HG02852 (cell line): ENCODE results near the gene PPIL3.
"Not testable (repeated sequence)": the region's sequence is repeated elsewhere in the genome, so short reads cannot be mapped to it uniquely, and the experiment has no call there.

Experiments used
- ATAC-seq: cut with Tn5 transposase; IDR thresholded peaks from one replicate; pipeline ENCODE4 v1.9.1; 2021; ENCODE audit warnings: mild to moderate bottlenecking, moderate library complexity; ENCODE audit not compliant: unreplicated experiment

The PPIL3 gene

GRCh38 chr2:200888704-200889625, at the start of gene PPIL3, which contains the start of gene NIF3L1:
PPIL3 (minus strand) TSS chr2:200889077; CDS start chr2:200887615, 1,462 bp downstream.
NIF3L1 (plus strand) TSS chr2:200889371; CDS start chr2:200891944, 2,573 bp downstream.
- peak; percentile 87 for ATAC-seq

DNA sequence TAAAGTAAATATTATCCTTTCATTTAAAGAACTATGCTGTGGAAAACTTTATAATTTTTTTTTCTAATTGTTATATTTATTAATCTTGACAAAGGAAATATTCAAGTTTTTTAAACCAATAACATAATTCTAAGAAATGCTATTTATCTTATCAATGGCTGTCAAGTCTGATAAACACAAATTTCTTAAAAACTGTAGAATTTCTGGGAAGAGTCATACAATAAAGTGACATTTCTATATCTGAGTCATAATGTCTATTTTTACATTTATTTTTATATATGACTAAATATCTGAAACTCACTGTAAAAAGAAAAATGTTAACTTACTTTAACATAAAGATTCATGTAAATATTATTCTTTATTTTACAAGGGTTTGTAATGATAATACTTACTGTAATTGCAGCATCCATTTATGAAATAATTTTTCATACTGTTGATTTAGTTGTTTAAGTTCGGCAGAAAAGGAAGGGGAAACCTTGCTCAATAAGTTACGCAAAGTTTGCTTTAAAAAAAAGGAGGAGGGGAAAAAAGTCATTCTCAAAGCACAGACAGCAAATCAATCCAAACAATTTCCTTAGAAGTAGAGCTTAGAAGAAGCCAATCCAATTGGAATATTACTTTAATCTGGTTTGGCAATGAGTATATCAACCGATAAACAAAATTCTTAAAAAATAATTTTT, 42.2 kb upstream of the PPIL3 start:
- ATAC-seq: no peak

DNA sequence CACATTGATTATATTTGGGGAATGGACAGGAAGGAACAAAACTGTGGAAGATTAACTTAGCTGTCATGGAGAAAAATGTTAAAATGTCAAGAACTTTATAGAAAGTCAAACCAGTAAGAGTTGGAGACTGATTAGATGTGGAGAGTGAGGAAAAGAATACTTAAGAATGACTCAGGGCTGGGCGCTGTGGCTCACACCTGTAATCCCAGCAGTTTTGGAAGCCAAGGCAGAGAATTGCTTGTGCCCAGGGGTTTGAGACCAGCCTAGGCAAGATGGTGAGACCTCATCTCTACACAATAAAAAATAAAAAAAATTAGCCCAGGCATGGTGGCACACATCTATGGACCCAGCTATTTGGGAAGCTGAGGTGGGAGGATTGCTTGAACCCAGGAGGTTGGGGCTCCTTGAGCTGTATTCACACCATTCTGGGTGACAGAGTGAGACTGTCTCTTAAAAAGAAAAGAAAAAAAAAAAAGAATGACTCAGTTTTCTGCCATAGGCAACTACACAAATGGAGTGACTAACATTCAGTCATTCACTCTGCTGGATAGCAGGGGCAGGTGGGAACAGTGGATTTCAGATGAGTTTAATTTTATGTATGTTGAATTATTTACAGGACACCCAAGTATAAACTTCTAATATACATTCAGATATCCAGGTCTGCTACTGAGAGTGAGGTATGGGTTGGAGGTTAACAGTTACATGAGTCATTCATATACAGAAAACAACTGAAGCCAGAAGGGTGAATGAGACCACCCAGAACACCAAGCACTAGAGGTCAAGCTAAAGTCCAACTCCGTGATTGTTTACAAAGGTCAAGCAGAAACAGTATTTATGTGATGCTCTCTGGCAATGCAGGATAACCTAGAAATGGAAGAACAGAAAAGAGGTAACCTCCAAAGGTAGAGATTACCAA, 40.7 kb upstream of the PPIL3 start:
- ATAC-seq: no peak

DNA sequence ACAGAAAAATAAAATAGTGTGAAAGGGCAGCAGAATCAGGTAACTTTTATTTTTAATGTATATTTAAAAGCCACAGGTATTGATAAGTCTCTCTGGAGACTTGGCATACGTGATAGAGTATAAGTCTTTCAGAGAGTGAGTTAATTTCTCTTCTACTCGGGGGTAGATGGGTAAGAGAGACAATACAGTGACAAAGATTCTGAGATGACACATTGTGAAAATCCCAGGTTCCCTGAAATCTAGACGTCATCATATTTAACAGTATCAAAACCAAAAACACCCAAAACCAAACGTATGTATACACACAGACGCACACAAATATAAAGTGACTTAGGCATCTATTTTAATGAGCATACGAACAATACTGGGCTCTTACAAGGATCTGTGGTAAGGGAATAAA, 33.6 kb upstream of the PPIL3 start:
- no peak for ATAC-seq

DNA sequence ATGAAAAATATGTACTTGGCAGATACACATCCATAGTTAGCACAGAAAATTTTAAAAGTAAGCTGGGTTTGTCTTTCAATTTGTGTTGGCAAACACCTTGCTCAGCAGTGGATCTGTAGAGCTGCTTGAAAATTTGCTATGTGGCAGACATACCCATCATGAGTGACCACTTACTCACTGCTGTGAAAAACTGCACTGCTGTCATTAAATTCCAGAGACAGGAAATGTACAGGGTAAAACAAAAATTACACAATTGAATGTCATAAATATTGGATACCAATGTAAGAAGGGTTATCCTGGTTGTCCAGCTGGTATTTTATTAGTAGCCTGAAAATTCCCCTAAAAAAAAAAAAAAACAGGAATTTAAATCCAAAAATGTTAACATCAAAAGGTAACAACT, 24.8 kb upstream of the PPIL3 start:
- ATAC-seq: no peak

- no peak for ATAC-seq
These were observed 21.1 kb upstream of the PPIL3 start for GRCh38 chr2:200909958-200910357.

DNA sequence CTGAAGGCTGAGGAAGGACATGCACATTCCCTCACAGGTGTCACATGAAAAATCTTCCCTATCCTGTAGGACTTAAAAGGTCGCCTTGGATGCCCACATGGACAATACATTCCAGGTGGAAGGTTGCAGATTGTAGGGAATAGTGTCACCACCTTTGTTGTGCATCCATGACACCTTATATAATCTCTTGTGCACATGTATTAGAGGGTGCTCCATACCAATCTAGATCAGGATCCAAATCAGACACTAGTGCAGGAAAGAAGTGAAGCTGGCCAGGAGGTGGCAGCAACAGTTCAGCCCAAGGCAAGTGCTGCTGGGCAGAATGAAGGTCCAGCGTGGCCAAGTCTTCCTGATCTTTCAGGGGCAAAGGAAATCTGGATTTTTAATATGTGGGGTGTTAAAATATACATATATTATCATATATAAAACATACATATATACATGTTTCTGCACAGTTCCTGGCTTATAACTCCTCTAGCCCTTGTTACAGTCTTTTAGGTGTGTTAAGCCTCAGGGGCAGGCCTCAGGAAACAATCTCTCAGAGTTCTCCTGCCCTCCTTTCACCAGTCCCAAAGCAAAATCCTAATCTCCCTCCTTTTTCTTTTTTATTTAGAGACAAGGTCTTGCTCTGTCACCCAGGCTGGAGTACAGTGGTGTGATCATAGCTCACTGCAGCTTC, 16.9 kb upstream of the PPIL3 start:
- ATAC-seq: peak; percentile 55

DNA sequence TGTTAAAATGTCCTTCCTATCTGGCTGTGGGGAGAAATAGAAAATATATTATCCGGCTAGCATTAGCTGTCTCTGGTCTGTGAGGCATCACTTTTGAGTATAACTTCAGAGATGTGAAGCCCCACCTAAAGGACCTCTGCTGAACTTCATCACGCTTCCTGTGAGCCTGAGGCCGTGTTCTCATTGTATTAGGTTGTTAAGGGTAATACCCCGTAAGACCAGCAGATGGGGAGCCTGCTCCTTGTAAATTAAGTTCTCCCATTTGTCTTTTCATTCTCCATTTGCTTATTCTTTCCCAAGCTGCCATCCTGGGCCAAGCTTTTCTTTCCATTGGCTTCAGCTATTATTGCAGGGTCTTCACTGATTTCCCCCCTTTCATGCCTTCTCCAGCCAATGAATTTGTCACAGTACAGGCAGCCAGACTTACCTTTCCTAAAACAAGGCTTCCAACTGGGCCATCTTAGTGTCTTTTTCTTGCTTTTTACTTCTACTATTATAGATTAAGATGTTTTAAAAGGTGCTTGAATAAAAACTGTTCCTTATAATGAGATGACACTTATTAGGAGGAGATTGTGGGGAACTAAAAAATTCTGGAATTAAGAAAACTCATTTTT, 12.7 kb upstream of the PPIL3 start:
- ATAC-seq: peak; percentile 98

GRCh38 chr2:200899482-200899881, 10.6 kb upstream of the PPIL3 start:
- ATAC-seq: no peak

- ATAC-seq: not testable (repeated sequence)
These were observed 7.1 kb downstream of the PPIL3 start for GRCh38 chr2:200881715-200882249.

DNA sequence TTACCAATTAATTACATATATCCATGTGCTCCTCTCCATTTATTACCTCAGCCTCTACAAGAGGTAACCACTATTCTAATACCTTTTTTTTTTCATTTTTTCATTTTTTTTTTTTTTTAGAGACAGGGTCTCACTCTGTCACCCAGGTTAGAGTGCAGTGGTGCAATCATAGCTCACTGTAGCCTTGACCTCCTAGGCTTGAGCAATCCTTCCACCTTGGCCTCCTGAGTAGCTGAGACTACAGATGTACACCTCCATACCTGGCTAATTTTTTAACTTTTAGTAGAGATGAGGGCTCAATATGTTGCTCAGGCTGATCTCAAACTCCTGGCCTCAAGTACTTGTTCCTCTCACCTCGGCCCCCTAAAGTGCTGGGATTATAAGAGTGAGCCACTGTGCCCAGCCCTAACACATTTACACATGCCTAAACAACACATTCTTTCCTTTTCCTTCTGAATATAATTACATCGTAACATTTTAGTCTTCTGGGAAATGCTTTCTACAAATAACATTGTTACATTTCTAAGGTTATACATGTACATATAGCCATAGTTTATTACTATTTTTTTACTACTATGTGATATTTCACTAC, 10.5 kb downstream of the PPIL3 start:
- no peak for ATAC-seq

GRCh38 chr2:200877443-200877842, 11.4 kb downstream of the PPIL3 start:
- ATAC-seq: no peak

DNA sequence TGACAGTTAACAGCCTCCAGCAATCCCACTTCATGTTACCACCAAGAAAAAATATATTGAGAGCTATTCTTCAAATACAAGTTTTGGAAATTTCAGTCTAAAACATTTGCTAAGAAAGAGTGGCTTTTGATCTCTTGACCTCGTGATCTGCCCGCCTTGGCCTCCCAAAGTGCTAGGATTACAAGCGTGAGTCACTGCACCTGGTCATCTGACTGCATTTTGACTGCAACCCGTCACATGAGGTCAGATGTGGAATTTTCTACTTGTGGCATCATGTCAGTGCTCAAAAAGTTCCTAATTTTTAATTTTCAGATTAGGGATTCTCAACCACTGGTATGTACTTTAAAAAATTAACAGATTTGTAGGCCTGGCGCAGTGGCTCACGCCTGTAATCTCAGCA, 15.3 kb downstream of the PPIL3 start:
- ATAC-seq: no peak

DNA sequence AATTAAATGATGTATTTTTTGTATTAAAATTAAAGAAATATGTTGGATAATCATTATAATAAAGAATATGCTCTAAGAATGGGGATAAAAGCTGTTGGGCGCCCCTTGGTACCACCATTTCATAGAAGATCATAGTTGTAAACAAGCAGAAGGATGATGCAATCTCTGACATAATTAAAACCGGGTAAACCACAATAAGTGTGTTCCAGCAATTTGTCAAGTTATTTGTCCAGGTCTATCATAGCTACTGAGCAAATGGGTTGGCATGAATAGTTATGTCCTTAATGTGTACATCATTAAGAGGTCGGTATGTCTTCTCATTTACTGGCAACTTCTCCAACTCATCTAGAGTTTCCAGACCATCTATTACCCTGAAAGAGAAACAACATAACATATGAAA, 17.7 kb downstream of the PPIL3 start:
- ATAC-seq: no peak

GRCh38 chr2:200869014-200869413, 19.9 kb downstream of the PPIL3 start:
- ATAC-seq: no peak

DNA sequence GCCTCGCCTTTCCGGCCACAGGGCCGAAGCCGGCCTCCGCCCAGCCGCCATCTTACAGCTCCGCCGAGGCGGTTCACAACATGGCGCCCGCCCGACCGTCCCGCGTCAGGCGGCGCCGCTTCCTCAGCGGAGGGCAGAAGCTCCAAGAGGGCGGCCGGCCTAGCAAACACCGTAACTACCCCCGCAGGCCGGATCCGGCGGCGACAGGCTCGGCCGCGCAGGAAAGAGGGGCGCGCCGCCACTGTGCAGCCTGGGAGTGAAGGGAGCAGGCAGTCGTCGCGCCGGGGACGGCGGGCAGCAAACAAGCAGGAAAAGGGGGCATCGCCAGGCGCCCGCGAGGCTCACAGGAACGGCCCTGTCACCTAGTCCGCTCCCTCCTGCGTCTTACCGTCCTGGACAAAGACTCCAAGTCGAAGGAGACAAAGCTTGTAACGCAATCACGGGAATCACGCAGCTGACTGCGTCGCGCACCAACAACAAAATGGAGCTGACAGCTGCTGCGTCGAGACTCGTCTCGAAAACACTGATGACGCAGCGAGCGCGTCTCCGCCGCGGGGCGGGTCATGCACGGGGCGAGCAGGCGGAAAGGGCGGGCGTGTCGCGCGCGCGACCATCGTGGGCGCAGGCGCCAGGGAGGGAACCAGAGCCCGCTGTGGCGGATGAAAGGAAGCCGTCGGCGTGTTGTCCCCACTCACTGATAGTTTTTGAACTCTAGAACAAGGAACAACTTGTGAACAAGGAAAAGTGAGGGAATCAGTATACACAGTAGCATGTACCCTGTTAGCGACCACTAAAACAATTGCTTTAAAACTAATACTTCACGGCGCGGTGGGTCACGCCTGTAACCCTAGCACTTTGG, 24.5 kb downstream of the PPIL3 start, which contains the start of gene CLK1:
CLK1 (minus strand) TSS at position 483 of the 859 bp plus-strand sequence. CDS start 2,796 bp downstream, outside the sequence.
- ATAC-seq: peak; percentile 82

DNA sequence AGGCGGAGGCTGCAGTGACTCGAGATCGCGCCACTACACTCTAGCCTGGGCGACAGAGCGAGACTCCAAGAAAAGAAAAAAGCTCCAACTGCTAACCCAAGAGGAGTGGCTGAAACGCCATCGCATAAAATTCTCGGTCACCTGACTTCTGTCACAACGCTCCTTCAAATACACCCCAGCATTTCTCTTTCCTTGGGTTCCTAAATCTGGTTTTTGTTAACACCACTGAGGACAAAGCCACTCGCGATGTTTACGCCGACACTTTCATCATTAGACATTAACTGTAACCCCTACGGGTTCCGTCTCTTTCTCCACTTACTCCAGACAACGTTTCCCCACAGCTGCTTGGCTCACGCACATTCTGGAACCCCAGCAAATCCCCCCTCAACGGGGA, 25.1 kb downstream of the PPIL3 start:
- peak; percentile 19 for ATAC-seq

- no peak for ATAC-seq
These were observed 26.3 kb downstream of the PPIL3 start for GRCh38 chr2:200862532-200863000.
